Central memory CD8-positive, alpha-beta T cell (primary cell): ENCODE data around the gene GGPS1.
"Not testable (repeated sequence)": the region's sequence is repeated elsewhere in the genome, so short reads cannot be mapped to it uniquely, and the experiment has no call there.

Experiments
- ATAC-seq: fragments of 150-1000 bp; cut with Tn5 transposase; replicated peaks from 2 replicates; pipeline ENCODE4 v1.10.0; 2022; ENCODE audit warnings: mild to moderate bottlenecking, moderate FRiP score, moderate number of reproducible peaks; ENCODE audit not compliant: poor library complexity, severe bottlenecking; ENCODE audit errors: extremely low read depth
- DNase-seq, 2 donors: peaks; one replicate each; pipeline ENCODE4 v3.0.0; 2021; ENCODE audit warnings: low spot score in 2 of 2
- H3K27ac Mint-ChIP-seq: one replicate; pipeline ENCODE4 v1.8.0; 2022; ENCODE audit warnings: low read depth, mild to moderate bottlenecking, moderate library complexity, mixed read lengths
- H3K27me3 Mint-ChIP-seq: one replicate; pipeline ENCODE4 v1.8.0; 2022; ENCODE audit warnings: mixed read lengths
- H3K36me3 Mint-ChIP-seq: one replicate; pipeline ENCODE4 v1.8.0; 2022; ENCODE audit warnings: mild to moderate bottlenecking, moderate library complexity, mixed read lengths; ENCODE audit not compliant: insufficient read depth
- H3K4me1 Mint-ChIP-seq: one replicate; pipeline ENCODE4 v1.8.0; 2022; ENCODE audit warnings: mixed read lengths
- H3K4me3 Mint-ChIP-seq: one replicate; pipeline ENCODE4 v1.8.0; 2022; ENCODE audit warnings: mild to moderate bottlenecking, moderate library complexity, mixed read lengths
- H3K9me3 Mint-ChIP-seq: one replicate; pipeline ENCODE4 v1.8.0; 2022; ENCODE audit warnings: mixed read lengths

Gene GGPS1

GRCh38 chr1:235328271-235329138 is at the start of gene GGPS1:
GGPS1 (plus strand) TSS chr1:235328570; CDS start chr1:235335265, 6,695 bp downstream.
- Mint-ChIP-seq H3K27ac (no peak within 1 kb of the TSS), H3K4me1 (peaks cover 30% of the 10 kb centered on the region), H3K4me3 (no peak within 1 kb of the TSS), H3K27me3 (no peaks in the 10 kb centered on the region), H3K36me3 (peaks cover 28% of the 10 kb centered on the region), H3K9me3 (no peaks in the 10 kb centered on the region)
- DNase-seq (peak; percentile 92 to 95), ATAC-seq (peak; percentile 82)

GRCh38 chr1:235278915-235279292 is 49.5 kb upstream of the GGPS1 start:
- Mint-ChIP-seq H3K4me1 (peaks cover 61% of the 10 kb centered on the region), H3K9me3 (no peaks in the 10 kb centered on the region), H3K36me3 (peaks cover 23% of the 10 kb centered on the region), H3K27me3 (no peaks in the 10 kb centered on the region), H3K4me3 (no peak overlapping the region), H3K27ac (no peak overlapping the region)
- DNase-seq, result no peak
- ATAC-seq, result no peak

- Mint-ChIP-seq H3K9me3 (no peaks in the 10 kb centered on the region), H3K27ac (no peak overlapping the region), H3K27me3 (no peaks in the 10 kb centered on the region), H3K4me1 (peaks cover 61% of the 10 kb centered on the region), H3K4me3 (no peak overlapping the region), H3K36me3 (peaks cover 23% of the 10 kb centered on the region)
- ATAC-seq (no peak), DNase-seq (no peak)
These were observed 48.7 kb upstream of the GGPS1 start for GRCh38 chr1:235279694-235280093.

GRCh38 chr1:235280467-235280866 is 47.9 kb upstream of the GGPS1 start:
- no peak for ATAC-seq
- Mint-ChIP-seq H3K4me3 (no peak overlapping the region), H3K4me1 (peaks cover 59% of the 10 kb centered on the region), H3K27ac (peak overlapping the region; percentile 25), H3K36me3 (peaks cover 23% of the 10 kb centered on the region), H3K27me3 (no peaks in the 10 kb centered on the region), H3K9me3 (no peaks in the 10 kb centered on the region)
- no peak for DNase-seq

- H3K4me3 Mint-ChIP-seq, H3K27ac Mint-ChIP-seq, ATAC-seq, H3K9me3 Mint-ChIP-seq, H3K27me3 Mint-ChIP-seq, DNase-seq: not testable (repeated sequence)
- Mint-ChIP-seq H3K4me1 (peaks cover 65% of the 10 kb centered on the region), H3K36me3 (peaks cover 15% of the 10 kb centered on the region)
These were observed 44.7 kb upstream of the GGPS1 start for GRCh38 chr1:235283636-235284035.

DNA sequence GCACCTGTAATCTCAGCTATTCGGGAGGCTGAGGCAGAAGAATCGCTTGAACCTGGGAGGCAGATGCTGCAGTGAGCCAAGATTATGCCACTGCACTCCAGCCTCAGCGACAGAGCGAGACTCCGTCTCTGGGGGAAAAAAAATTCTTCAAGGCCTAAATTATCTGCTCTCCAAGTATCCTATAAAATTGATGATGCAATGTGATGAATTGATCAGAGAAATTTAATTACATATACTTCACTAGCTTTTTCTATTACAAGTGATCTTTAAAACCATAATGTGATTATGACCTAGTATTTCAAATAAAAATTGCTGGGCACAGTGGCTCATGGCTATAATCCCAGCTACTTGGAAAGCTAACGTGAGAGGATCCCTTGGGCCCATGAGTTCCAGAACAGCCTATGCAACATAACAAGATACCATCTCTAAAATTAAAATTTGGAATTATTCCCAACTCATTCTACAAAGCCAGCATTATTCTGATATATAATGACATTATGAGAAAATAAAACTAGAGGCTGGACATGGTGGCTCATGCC is 44.1 kb upstream of the GGPS1 start:
- DNase-seq, result no peak
- no peak for ATAC-seq
- Mint-ChIP-seq H3K9me3 (no peaks in the 10 kb centered on the region), H3K36me3 (peaks cover 15% of the 10 kb centered on the region), H3K4me1 (peaks cover 62% of the 10 kb centered on the region), H3K27me3 (no peaks in the 10 kb centered on the region), H3K4me3 (no peak overlapping the region), H3K27ac (no peak overlapping the region)

DNA sequence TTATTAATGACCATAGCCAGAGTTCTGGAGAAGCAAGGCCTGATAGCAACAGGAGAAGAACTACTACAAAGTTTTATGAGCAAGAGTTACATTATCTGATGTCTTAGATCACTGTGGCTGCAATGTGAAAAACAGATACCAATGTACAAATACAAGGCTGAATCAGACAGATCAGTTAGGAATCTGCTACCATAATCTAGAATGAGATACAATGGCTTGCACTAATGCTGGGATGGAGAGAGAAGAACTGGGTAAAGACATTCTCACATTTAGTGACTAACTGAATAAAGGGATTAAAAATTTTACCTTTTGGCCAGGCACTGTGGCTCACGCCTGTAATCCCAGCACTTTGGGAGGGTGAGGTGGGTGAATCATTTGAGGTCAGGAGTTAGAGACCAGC is 41.7 kb upstream of the GGPS1 start:
- Mint-ChIP-seq H3K4me1 (peaks cover 55% of the 10 kb centered on the region), H3K9me3 (no peaks in the 10 kb centered on the region), H3K27me3 (no peaks in the 10 kb centered on the region), H3K27ac (peak overlapping the region; percentile 20), H3K4me3 (peak overlapping the region; percentile 3), H3K36me3 (peaks cover 8% of the 10 kb centered on the region)
- no peak for DNase-seq
- ATAC-seq, result no peak

DNA sequence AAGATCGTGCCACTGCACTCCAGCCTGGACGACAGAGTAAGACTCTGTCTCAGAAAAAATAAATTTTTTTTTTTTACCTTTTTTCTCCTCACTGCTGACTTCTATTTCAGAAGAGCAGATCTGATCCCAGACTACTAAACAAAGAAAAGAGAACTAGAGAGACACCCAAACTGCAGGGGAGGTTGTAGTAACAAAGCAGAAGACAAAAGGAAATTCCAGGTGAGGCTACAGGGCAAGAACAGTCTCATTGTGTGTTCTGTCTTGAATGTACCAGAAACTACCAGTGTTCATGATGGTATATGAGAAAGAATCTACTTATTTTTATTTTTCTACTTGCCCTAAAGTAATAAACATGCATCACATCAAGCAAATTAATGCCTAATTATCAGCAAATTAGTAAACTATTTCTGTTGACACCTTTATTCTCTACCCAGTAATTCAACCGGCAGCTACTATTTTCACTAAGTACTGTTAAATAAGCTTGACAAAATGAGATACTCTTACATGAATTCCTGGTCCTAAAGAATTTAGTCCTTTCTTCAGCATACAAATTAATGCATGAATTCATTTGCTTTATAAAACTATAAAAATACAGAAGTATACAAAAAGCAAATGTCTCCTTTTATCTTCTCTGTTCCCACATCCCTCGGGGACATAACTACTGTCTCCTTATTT is 41.0 kb upstream of the GGPS1 start:
- H3K4me3 Mint-ChIP-seq, result no peak overlapping the region
- peaks cover 8% of the 10 kb centered on the region for H3K36me3 Mint-ChIP-seq
- H3K4me1 Mint-ChIP-seq, result peaks cover 52% of the 10 kb centered on the region
- DNase-seq (no peak), ATAC-seq (no peak)
- no peaks in the 10 kb centered on the region for H3K27me3 Mint-ChIP-seq
- H3K9me3 Mint-ChIP-seq, result no peaks in the 10 kb centered on the region
- H3K27ac Mint-ChIP-seq, result peak overlapping the region; percentile 20

GRCh38 chr1:235289859-235290739 is 38.3 kb upstream of the GGPS1 start:
- no peak for DNase-seq
- no peaks in the 10 kb centered on the region for H3K9me3 Mint-ChIP-seq
- H3K36me3 Mint-ChIP-seq, result peaks cover 12% of the 10 kb centered on the region
- ATAC-seq, result no peak
- no peaks in the 10 kb centered on the region for H3K27me3 Mint-ChIP-seq
- H3K27ac Mint-ChIP-seq, result no peak overlapping the region
- peaks cover 63% of the 10 kb centered on the region for H3K4me1 Mint-ChIP-seq
- H3K4me3 Mint-ChIP-seq, result no peak overlapping the region

DNA sequence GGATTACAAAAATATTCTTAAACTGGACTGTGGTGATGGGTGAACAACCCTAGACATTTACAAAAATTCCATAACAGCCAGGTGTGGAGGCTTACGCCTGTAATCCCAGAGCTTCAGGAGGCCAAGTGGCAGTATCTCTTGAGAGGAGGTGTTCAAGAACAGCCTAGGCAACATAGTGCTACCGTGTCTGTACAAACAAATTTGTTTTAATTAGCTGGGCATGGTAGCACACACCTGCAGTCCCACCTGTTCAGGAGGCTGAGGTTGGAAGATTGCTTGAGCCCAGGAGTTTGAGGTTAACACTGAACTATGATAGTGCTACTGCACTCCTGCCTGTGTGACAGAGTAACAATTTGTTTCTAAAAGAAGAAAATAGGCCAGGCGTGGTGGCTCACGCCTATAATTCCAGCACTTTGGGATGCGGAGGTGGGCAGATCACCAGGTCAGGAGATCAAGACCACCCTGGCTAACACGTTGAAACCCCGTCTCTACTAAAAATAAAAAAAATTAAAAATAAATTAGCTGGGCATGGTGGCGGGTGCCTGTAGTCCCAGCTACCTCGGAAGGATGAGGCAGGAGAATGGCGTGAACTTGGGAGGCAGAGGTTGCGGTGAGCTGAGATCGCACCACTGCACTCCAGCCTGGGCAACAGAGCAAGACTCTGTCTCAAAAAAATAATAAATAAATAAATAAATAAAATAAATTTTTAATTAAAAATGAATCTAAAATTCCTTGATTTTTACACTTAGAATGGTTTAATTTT is 37.4 kb upstream of the GGPS1 start:
- Mint-ChIP-seq H3K9me3 (no peaks in the 10 kb centered on the region), H3K27me3 (no peaks in the 10 kb centered on the region), H3K36me3 (peaks cover 15% of the 10 kb centered on the region), H3K4me1 (peaks cover 58% of the 10 kb centered on the region), H3K27ac (no peak overlapping the region), H3K4me3 (no peak overlapping the region)
- no peak for ATAC-seq
- DNase-seq, result no peak

- no peaks in the 10 kb centered on the region for H3K27me3 Mint-ChIP-seq
- H3K4me3 Mint-ChIP-seq, result no peak overlapping the region
- no peak overlapping the region for H3K27ac Mint-ChIP-seq
- DNase-seq (no peak), ATAC-seq (no peak)
- H3K36me3 Mint-ChIP-seq, result peaks cover 15% of the 10 kb centered on the region
- H3K4me1 Mint-ChIP-seq, result peaks cover 51% of the 10 kb centered on the region
- H3K9me3 Mint-ChIP-seq, result no peaks in the 10 kb centered on the region
These were observed 36.7 kb upstream of the GGPS1 start for GRCh38 chr1:235291599-235292091.
